Body of pancreas (tissue), 4 donors: ENCODE data around the gene CPNE2. TPM values are rescaled to one million over a fixed set of nuclear protein-coding genes. Genes with fewer than 3 reads are reported as not detected.

Experiments
- ATAC-seq: fragments of 150-250 bp; one replicate; pipeline ENCODE4 v1.9.1; 2016
- DNase-seq, 4 donors: peaks; one replicate each; pipeline ENCODE4 v3.0.0-alpha.2; 2019
- H3K27ac ChIP-seq, 4 donors: fragments of 200-600 bp; sonication (generic); 1 replicate in 3 of 4; 2 replicates in 1 of 4; pipeline versions ENCODE4 v1.5.1 to v1.6.1; 2016 to 2019; ENCODE audit warnings: mild to moderate bottlenecking in 1 of 4, mixed read lengths in 1 of 4, moderate library complexity in 1 of 4
- H3K27me3 ChIP-seq, 2 donors: fragments of 200-600 bp; sonication (generic); one replicate each; pipeline ENCODE4 v1.6.0; 2016; ENCODE audit warnings: mild to moderate bottlenecking in 1 of 2
- H3K36me3 ChIP-seq, 2 donors: fragments of 200-600 bp; sonication (generic); replicated peaks in 1 of 2; 2 replicates each; pipeline ENCODE4 v1.5.1; 2016; ENCODE audit warnings: low read depth in 2 of 2; ENCODE audit not compliant: insufficient read depth in 1 of 2
- H3K4me1 ChIP-seq: fragments of 200-600 bp; sonication (generic); one replicate; pipeline ENCODE4 v1.6.0; 2016
- H3K4me3 ChIP-seq, 2 donors: fragments of 200-600 bp; sonication (generic); 1 replicate in 1 of 2; 2 replicates in 1 of 2; pipeline ENCODE4 v1.5.1; 2016 to 2019
- H3K9me3 ChIP-seq, 3 donors: fragments of 200-600 bp; sonication (generic); 1 replicate in 2 of 3; 2 replicates in 1 of 3; pipeline ENCODE4 v1.5.1; 2016
- POLR2A ChIP-seq, 3 donors: fragments of 450-650 bp; IDR thresholded peaks; one replicate each; pipeline ENCODE4 v1.6.1; 2016; ENCODE audit warnings: antibody characterized with exemption in 3 of 3, mild to moderate bottlenecking in 2 of 3
- WGBS, 2 donors: methylation state at CpG; one replicate each; pipeline ENCODE4 v1.1.5; 2017; 5-methylcytosine and 5-hydroxymethylcytosine counted together
- intact Hi-C: fragments of 100-400 bp; cut with DNase I; formaldehyde crosslinking; loops from one replicate; pipeline ENCODE4 v1.15.1; 2023
- total RNA-seq, 2 donors: library from RNA; depleted of rRNA; stranded (reverse); fragments of >200 nt; gene quantifications; one replicate each; pipeline ENCODE4 v1.1.0, GENCODE V29; 2016
- TF ChIP-seq, protein P1 (sequence below), 7 experiments: fragments of 450-650 bp in 4 of 7; fragments of 200-600 bp in 3 of 7; sonication (generic) in 3 of 7; IDR thresholded peaks; one replicate each; pipeline ENCODE4 v1.5.1; 2016 to 2019; ENCODE audit warnings: antibody characterized with exemption in 7 of 7

CPNE2 gene
- total RNA-seq, 2 donors from 2014 or later, result 8.8 to 16.5 TPM

DNA sequence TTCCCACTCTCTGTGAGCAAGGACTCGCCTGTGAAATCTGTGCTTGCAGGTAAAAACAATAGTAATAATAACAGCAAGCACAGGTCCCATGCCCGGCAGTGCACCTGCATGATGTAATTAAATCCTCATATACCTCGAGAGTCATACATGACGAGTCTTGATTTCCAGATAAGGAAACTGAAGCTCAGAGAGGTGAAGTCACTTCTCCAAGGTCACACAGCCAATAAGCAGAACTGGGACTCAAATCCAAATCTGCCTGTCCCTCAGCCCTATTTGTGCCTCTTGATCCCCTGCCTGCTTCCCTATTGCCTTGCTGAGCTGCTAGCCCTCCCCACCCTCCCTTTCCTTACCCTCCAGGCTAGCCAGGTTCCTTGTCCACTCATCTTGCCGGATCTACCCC is 38.0 kb upstream of the CPNE2 start:
- WGBS, 2 donors, result 69 to 74% methylated on average over 5 of the region's 5 CpGs
- no peaks in the 10 kb centered on the region for H3K9me3 ChIP-seq
- H3K36me3 ChIP-seq, result no peaks in the 10 kb centered on the region
- DNase-seq (no peak), ATAC-seq (no peak)
- no peaks in the 10 kb centered on the region for H3K4me1 ChIP-seq
- H3K4me3 ChIP-seq, result no peak overlapping the region
- intact Hi-C loops, result no loop called here
- no peaks in the 10 kb centered on the region for H3K27me3 ChIP-seq
- H3K27ac ChIP-seq, result no peak overlapping the region
- no peak for TF ChIP-seq POLR2A (IDR thresholded peaks at IDR 0.05)

DNA sequence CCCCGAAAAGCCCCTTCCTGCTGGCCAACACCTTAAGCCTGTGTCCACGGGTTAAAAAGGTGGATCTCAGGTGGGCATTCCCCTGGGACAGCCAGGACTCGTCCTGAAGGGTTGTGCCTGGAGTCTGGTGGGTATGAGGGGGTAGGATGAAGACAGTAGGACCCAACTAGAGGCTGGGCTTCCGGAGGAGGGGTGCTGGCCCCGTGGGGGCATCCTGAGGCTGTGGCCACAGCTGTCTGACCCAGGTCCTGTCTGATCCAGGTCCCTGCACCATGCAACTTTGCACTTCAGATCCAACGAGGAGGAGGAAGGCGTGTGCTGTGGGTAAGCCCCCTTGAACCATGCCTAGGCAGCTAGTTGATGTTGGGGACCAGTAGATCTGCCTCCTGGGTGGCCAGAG is 37.6 kb upstream of the CPNE2 start:
- intact Hi-C loops, result no loop called here
- ATAC-seq (no peak), DNase-seq (no peak)
- no peaks in the 10 kb centered on the region for H3K27me3 ChIP-seq
- H3K27ac ChIP-seq, result no peak overlapping the region
- H3K36me3 ChIP-seq, result no peaks in the 10 kb centered on the region
- TF ChIP-seq, protein P1, sequence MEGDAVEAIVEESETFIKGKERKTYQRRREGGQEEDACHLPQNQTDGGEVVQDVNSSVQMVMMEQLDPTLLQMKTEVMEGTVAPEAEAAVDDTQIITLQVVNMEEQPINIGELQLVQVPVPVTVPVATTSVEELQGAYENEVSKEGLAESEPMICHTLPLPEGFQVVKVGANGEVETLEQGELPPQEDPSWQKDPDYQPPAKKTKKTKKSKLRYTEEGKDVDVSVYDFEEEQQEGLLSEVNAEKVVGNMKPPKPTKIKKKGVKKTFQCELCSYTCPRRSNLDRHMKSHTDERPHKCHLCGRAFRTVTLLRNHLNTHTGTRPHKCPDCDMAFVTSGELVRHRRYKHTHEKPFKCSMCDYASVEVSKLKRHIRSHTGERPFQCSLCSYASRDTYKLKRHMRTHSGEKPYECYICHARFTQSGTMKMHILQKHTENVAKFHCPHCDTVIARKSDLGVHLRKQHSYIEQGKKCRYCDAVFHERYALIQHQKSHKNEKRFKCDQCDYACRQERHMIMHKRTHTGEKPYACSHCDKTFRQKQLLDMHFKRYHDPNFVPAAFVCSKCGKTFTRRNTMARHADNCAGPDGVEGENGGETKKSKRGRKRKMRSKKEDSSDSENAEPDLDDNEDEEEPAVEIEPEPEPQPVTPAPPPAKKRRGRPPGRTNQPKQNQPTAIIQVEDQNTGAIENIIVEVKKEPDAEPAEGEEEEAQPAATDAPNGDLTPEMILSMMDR (IDR thresholded peaks at IDR 0.05), result no peak
- no peak for TF ChIP-seq POLR2A (IDR thresholded peaks at IDR 0.05)
- H3K4me1 ChIP-seq, result no peaks in the 10 kb centered on the region
- 62 to 78% methylated on average over 3 to 7 of the region's 7 CpGs for WGBS, 2 donors
- H3K9me3 ChIP-seq, result no peaks in the 10 kb centered on the region
- H3K4me3 ChIP-seq, result no peak overlapping the region

GRCh38 chr16:57055671-57056070 is 36.7 kb upstream of the CPNE2 start:
- 88 to 94% methylated on average over 6 of the region's 6 CpGs for WGBS, 2 donors
- intact Hi-C loops, result no loop called here
- no peak for TF ChIP-seq POLR2A (IDR thresholded peaks at IDR 0.05)
- TF ChIP-seq, protein P1 (IDR thresholded peaks at IDR 0.05), result no peak
- H3K27ac ChIP-seq, result no peak overlapping the region
- no peak overlapping the region for H3K4me3 ChIP-seq
- ATAC-seq, result no peak
- no peaks in the 10 kb centered on the region for H3K4me1 ChIP-seq
- H3K27me3 ChIP-seq, result no peaks in the 10 kb centered on the region
- H3K9me3 ChIP-seq, result no peaks in the 10 kb centered on the region
- H3K36me3 ChIP-seq, result no peaks in the 10 kb centered on the region
- DNase-seq, result no peak

GRCh38 chr16:57058291-57058861 is 34.0 kb upstream of the CPNE2 start:
- 71% methylated on average over 9 of the region's 9 CpGs; no CpG with 5 or more reads in 1 of the 2 donors for WGBS, 2 donors
- peaks cover 6% of the 10 kb centered on the region for H3K4me1 ChIP-seq
- intact Hi-C loops, result no loop called here
- ATAC-seq (no peak), DNase-seq (no peak)
- H3K36me3 ChIP-seq, result no peaks in the 10 kb centered on the region
- no peaks in the 10 kb centered on the region for H3K27me3 ChIP-seq
- no peaks in the 10 kb centered on the region for H3K9me3 ChIP-seq
- TF ChIP-seq, protein P1 (IDR thresholded peaks at IDR 0.05), result no peak
- TF ChIP-seq POLR2A (IDR thresholded peaks at IDR 0.05), result no peak
- H3K4me3 ChIP-seq, result no peak overlapping the region
- no peak overlapping the region for H3K27ac ChIP-seq

DNA sequence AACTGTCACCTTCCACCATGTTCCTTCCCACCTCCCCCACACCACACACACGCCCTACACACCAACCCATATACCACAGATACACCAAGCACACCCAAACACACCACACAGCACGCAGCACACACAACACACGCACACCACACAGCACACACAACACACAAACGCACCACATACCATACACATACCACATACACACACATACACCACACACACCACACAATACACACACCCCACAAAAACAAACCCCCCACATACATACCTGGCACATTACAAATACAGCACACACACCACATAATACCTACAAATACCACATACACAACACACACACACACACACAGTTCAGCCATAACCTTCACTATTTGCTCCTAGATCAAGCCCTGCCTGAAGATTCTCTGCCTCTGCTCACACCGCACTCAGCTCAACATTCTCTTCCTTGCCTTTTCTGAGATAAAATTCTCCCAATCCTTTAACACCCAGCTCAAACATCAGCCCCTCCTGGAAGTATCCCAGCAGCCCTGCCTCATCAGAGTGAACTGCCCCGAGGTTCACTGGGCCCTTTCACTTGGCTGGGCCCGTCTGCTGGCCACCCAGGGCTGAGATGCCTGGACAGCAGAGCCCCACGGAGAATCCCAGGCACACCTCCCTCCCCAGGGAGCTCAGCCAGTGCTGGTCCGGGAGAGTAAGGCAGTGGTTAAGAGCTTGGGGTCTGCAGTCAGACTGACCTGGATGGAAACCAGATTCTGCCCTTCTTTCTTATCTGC is 31.9 kb upstream of the CPNE2 start:
- Histone ChIP-seq H3K27ac (peak overlapping the region in 1 of 4 donors; percentile 36), H3K4me3 (no peak overlapping the region), H3K4me1 (peaks cover 6% of the 10 kb centered on the region), H3K27me3 (no peaks in the 10 kb centered on the region), H3K36me3 (no peaks in the 10 kb centered on the region), H3K9me3 (no peaks in the 10 kb centered on the region)
- WGBS, 2 donors, result 64 to 80% methylated on average over 5 to 9 of the region's 9 CpGs
- no peak for DNase-seq
- TF ChIP-seq, protein P1 (IDR thresholded peaks at IDR 0.05), result no peak
- TF ChIP-seq POLR2A (IDR thresholded peaks at IDR 0.05), result no peak
- intact Hi-C loops, result no loop called here
- ATAC-seq, result no peak
